Measurements from ENCODE around the gene KPNA3. TPM values are rescaled to one million over a fixed set of nuclear protein-coding genes. Genes with fewer than 3 reads are reported as not detected.

The KPNA3 gene
- total and polyA plus RNA-seq, 2 experiments from 2014 or later: 30.5 to 55.7 TPM

DNA sequence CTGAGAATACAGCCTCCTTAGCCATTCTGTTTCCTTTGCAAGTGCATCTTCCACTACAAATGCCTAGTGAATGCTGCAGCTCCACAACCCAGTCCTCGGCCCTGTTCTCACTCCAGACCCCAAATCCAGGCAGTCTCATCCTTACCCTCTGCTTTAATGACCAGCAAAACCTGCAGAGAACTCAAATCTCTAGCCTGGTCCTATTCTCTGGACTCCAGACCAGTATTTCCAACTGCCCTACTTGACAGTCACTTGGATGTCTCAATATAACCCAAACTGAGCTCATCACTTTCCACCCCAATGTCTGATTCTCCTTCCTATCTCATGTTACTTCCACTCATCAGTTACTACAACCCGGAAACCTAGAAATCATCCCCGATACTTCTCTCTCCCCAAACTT is 98.6 kb downstream of the KPNA3 start (continued):
- TF ChIP-seq, protein P1, sequence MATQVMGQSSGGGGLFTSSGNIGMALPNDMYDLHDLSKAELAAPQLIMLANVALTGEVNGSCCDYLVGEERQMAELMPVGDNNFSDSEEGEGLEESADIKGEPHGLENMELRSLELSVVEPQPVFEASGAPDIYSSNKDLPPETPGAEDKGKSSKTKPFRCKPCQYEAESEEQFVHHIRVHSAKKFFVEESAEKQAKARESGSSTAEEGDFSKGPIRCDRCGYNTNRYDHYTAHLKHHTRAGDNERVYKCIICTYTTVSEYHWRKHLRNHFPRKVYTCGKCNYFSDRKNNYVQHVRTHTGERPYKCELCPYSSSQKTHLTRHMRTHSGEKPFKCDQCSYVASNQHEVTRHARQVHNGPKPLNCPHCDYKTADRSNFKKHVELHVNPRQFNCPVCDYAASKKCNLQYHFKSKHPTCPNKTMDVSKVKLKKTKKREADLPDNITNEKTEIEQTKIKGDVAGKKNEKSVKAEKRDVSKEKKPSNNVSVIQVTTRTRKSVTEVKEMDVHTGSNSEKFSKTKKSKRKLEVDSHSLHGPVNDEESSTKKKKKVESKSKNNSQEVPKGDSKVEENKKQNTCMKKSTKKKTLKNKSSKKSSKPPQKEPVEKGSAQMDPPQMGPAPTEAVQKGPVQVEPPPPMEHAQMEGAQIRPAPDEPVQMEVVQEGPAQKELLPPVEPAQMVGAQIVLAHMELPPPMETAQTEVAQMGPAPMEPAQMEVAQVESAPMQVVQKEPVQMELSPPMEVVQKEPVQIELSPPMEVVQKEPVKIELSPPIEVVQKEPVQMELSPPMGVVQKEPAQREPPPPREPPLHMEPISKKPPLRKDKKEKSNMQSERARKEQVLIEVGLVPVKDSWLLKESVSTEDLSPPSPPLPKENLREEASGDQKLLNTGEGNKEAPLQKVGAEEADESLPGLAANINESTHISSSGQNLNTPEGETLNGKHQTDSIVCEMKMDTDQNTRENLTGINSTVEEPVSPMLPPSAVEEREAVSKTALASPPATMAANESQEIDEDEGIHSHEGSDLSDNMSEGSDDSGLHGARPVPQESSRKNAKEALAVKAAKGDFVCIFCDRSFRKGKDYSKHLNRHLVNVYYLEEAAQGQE (IDR thresholded peaks at IDR 0.05; ENCODE audit: unreplicated experiment): no peak
- TF ChIP-seq CREB1 (CRISPR knock-in tag; IDR thresholded peaks at IDR 0.05; ENCODE audit: low read depth) (no peak), EZH2 (IDR thresholded peaks at IDR 0.05; ENCODE audit: low read depth, unreplicated experiment) (no peak), ZNF114 (CRISPR knock-in tag; IDR thresholded peaks at IDR 0.05) (no peak), JUNB (IDR thresholded peaks at IDR 0.05; ENCODE audit: unreplicated experiment) (no peak), EZH2phosphoT487 (IDR thresholded peaks at IDR 0.05; ENCODE audit: unreplicated experiment) (no peak), NANOG (IDR thresholded peaks at IDR 0.05; ENCODE audit: borderline replicate concordance) (no peak), STAT1 (IDR thresholded peaks at IDR 0.05; ENCODE audit: unreplicated experiment) (no peak)
- TF ChIP-seq, protein P2, sequence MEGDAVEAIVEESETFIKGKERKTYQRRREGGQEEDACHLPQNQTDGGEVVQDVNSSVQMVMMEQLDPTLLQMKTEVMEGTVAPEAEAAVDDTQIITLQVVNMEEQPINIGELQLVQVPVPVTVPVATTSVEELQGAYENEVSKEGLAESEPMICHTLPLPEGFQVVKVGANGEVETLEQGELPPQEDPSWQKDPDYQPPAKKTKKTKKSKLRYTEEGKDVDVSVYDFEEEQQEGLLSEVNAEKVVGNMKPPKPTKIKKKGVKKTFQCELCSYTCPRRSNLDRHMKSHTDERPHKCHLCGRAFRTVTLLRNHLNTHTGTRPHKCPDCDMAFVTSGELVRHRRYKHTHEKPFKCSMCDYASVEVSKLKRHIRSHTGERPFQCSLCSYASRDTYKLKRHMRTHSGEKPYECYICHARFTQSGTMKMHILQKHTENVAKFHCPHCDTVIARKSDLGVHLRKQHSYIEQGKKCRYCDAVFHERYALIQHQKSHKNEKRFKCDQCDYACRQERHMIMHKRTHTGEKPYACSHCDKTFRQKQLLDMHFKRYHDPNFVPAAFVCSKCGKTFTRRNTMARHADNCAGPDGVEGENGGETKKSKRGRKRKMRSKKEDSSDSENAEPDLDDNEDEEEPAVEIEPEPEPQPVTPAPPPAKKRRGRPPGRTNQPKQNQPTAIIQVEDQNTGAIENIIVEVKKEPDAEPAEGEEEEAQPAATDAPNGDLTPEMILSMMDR (conservative IDR thresholded peaks at IDR 0.05; ENCODE audit: low read depth in 2 of 2): no peak

GRCh38 chr13:49693191-49693733 is 99.2 kb downstream of the KPNA3 start:
- peaks cover 20% of the 10 kb centered on the region for H3K4me1 ChIP-seq (ENCODE audit: insufficient read depth)
- no peak overlapping the region for H2AFZ ChIP-seq
- H3K27me3 Mint-ChIP-seq (ENCODE audit: insufficient read depth, low read depth, poor library complexity): peaks cover 16% of the 10 kb centered on the region
- peaks cover 20% of the 10 kb centered on the region for H3K36me3 Mint-ChIP-seq (ENCODE audit: low read depth)
- no peaks in the 10 kb centered on the region for H3K9me2 ChIP-seq (ENCODE audit: insufficient read depth)
- no peaks in the 10 kb centered on the region for H3K27me3 ChIP-seq (ENCODE audit: insufficient read depth)
- no peak overlapping the region for H3K27ac Mint-ChIP-seq
- no peak overlapping the region for H3K4me3 ChIP-seq
- H3K79me2 ChIP-seq (replicated peaks; ENCODE audit: insufficient read depth): peaks cover 26% of the 10 kb centered on the region
- peaks cover 4% of the 10 kb centered on the region; the same call in 1 of the 2 replicates for H3F3A ChIP-seq (replicated peaks; ENCODE audit: low read depth)
- H4K20me1 ChIP-seq (replicated peaks; ENCODE audit: insufficient read depth): peaks cover 9% of the 10 kb centered on the region; the same call in 1 of the 2 replicates
- peaks cover 4% of the 10 kb centered on the region; the same call in 1 of the 2 replicates for H3K36me3 ChIP-seq (ENCODE audit: insufficient read depth)
- no peak overlapping the region; the same call in 2 of the 3 replicates for H3K4me3 Mint-ChIP-seq
- no peaks in the 10 kb centered on the region for H3K9me3 Mint-ChIP-seq
- H3K4me1 Mint-ChIP-seq: peaks cover 36% of the 10 kb centered on the region
- H3K27ac ChIP-seq (ENCODE audit: low read depth): no peak overlapping the region
- no peak overlapping the region for H3K4me2 ChIP-seq
- ATAC-seq (no peak), DNase-seq (ENCODE audit: low spot score) (no peak)
- TF ChIP-seq ZNF331 (CRISPR knock-in tag; IDR thresholded peaks at IDR 0.05; ENCODE audit: low read depth): no peak
- TF ChIP-seq POLR2AphosphoS5 (IDR thresholded peaks at IDR 0.05; ENCODE audit: low read depth): no peak
- TF ChIP-seq EZH2 (IDR thresholded peaks at IDR 0.05; ENCODE audit: low read depth, unreplicated experiment): no peak
- no peak for TF ChIP-seq JUNB (IDR thresholded peaks at IDR 0.05; ENCODE audit: unreplicated experiment)
- no peak for TF ChIP-seq ETS1 (IDR thresholded peaks at IDR 0.05)
- TF ChIP-seq CREB1 (CRISPR knock-in tag; IDR thresholded peaks at IDR 0.05; ENCODE audit: low read depth): no peak
- no peak for TF ChIP-seq STAT1 (IDR thresholded peaks at IDR 0.05; ENCODE audit: unreplicated experiment)
- TF ChIP-seq, protein P1 (IDR thresholded peaks at IDR 0.05; ENCODE audit: unreplicated experiment): no peak

All from GM23338 (cell line).